SU-DHL-6 (cell line): ENCODE results near the gene SLC14A1.

Experiments used
- H2AFZ ChIP-seq: fragments of 200-600 bp; sonication (generic); 2 replicates; pipeline ENCODE4 v1.6.1; 2014; ENCODE audit warnings: low read depth, mild to moderate bottlenecking, moderate library complexity, mixed read lengths, antibody characterized with exemption, low read length; ENCODE audit not compliant: severe bottlenecking
- H3F3A ChIP-seq: fragments of 200-600 bp; shearing (Covaris generic); 2 replicates; pipeline ENCODE4 v1.6.0; 2016; ENCODE audit warnings: antibody characterized with exemption, mild to moderate bottlenecking; ENCODE audit not compliant: insufficient read depth
- H3K27ac ChIP-seq: fragments of 200-600 bp; sonication (generic); 2 replicates; pipeline ENCODE4 v1.5.1; 2016; ENCODE audit warnings: low read depth, mild to moderate bottlenecking, low read length, moderate library complexity, mixed read lengths
- H3K27me3 ChIP-seq: fragments of 200-600 bp; sonication (generic), shearing (Covaris generic); 2 replicates; pipeline ENCODE4 v1.6.0; 2014; ENCODE audit warnings: mild to moderate bottlenecking, low read length
- H3K36me3 ChIP-seq: fragments of 200-600 bp; sonication (generic); 2 replicates; pipeline ENCODE4 v1.6.1; 2014; ENCODE audit warnings: mild to moderate bottlenecking, low read length, mixed read lengths
- H3K4me2 ChIP-seq: fragments of 300-600, 200-600 bp; shearing (Covaris generic), sonication (generic); 2 replicates; pipeline ENCODE4 v1.6.0; 2014; ENCODE audit warnings: low read length, low read depth, mild to moderate bottlenecking; ENCODE audit not compliant: poor library complexity, severe bottlenecking
- H3K4me3 ChIP-seq: fragments of 200-600 bp; sonication (generic); 2 replicates; pipeline ENCODE4 v1.5.1; 2014; ENCODE audit warnings: antibody characterized with exemption, low read length, mild to moderate bottlenecking, mixed read lengths; ENCODE audit not compliant: insufficient read depth, poor library complexity, severe bottlenecking
- H3K79me2 ChIP-seq: fragments of 200-600 bp; sonication (generic); 2 replicates; pipeline ENCODE4 v1.6.1; 2014; ENCODE audit warnings: mild to moderate bottlenecking, low read length, moderate library complexity; ENCODE audit not compliant: insufficient read depth
- H3K9ac ChIP-seq: fragments of 200-600 bp; sonication (generic); 2 replicates; pipeline ENCODE4 v1.7.0; 2014; ENCODE audit warnings: mild to moderate bottlenecking, low read length
- H3K9me2 ChIP-seq: fragments of 200-600 bp; sonication (generic); replicated peaks from 2 replicates; pipeline ENCODE4 v1.6.1; 2014; ENCODE audit warnings: low read length; ENCODE audit not compliant: insufficient read depth
- H3K9me3 ChIP-seq: fragments of 200-600 bp; sonication (generic); 2 replicates; pipeline ENCODE4 v1.6.1; 2014; ENCODE audit warnings: low read length, mixed read lengths; ENCODE audit not compliant: insufficient read depth
- H4K20me1 ChIP-seq: fragments of 200-600 bp; sonication (generic); 2 replicates; pipeline ENCODE4 v1.6.1; 2014; ENCODE audit warnings: low read depth, mild to moderate bottlenecking, antibody characterized with exemption, low read length, moderate library complexity, mixed read lengths
- CTCF ChIP-seq: fragments of 200-600 bp; sonication (generic); IDR thresholded peaks from one replicate; pipeline ENCODE4 v1.5.1; 2017; ENCODE audit warnings: antibody characterized with exemption, mild to moderate bottlenecking, low read length, moderate library complexity; ENCODE audit not compliant: insufficient read depth, poor library complexity, severe bottlenecking
- EZH2phosphoT487 ChIP-seq: fragments of 200-600 bp; sonication (generic), shearing (Covaris generic); conservative IDR thresholded peaks from 2 replicates; pipeline ENCODE4 v1.6.1; 2018; ENCODE audit warnings: mild to moderate bottlenecking, antibody characterized with exemption, low read length, moderate library complexity, mixed read lengths

The SLC14A1 gene

GRCh38 chr18:45792506-45793263 is 68.7 kb downstream of the SLC14A1 start:
- H3K27me3 ChIP-seq: no peaks in the 10 kb centered on the region
- no peaks in the 10 kb centered on the region for H3K79me2 ChIP-seq
- no peaks in the 10 kb centered on the region for H3K9me3 ChIP-seq
- H2AFZ ChIP-seq: no peak overlapping the region
- no peak overlapping the region for H3K9ac ChIP-seq
- no peaks in the 10 kb centered on the region for H3F3A ChIP-seq
- no peaks in the 10 kb centered on the region for H3K9me2 ChIP-seq
- no peak overlapping the region for H3K27ac ChIP-seq
- TF ChIP-seq CTCF (no peak), EZH2phosphoT487 (no peak)
- H4K20me1 ChIP-seq: no peaks in the 10 kb centered on the region; the same call in 1 of the 2 replicates
- no peaks in the 10 kb centered on the region for H3K36me3 ChIP-seq
- H3K4me2 ChIP-seq: no peak overlapping the region
- H3K4me3 ChIP-seq: no peak overlapping the region

- H3K79me2 ChIP-seq: no peaks in the 10 kb centered on the region
- no peaks in the 10 kb centered on the region for H3K27me3 ChIP-seq
- no peak overlapping the region for H2AFZ ChIP-seq
- H3K9me2 ChIP-seq: no peaks in the 10 kb centered on the region
- H3K36me3 ChIP-seq: no peaks in the 10 kb centered on the region
- no peaks in the 10 kb centered on the region for H3F3A ChIP-seq
- H4K20me1 ChIP-seq: no peaks in the 10 kb centered on the region; the same call in 1 of the 2 replicates
- H3K9ac ChIP-seq: no peak overlapping the region
- no peak overlapping the region for H3K4me2 ChIP-seq
- no peak overlapping the region for H3K27ac ChIP-seq
- TF ChIP-seq EZH2phosphoT487 (no peak), CTCF (no peak)
- no peaks in the 10 kb centered on the region for H3K9me3 ChIP-seq
- no peak overlapping the region for H3K4me3 ChIP-seq
Measured at GRCh38 chr18:45793264-45793965, 69.4 kb downstream of the SLC14A1 start.

GRCh38 chr18:45801416-45802004 is 77.5 kb downstream of the SLC14A1 start:
- Histone ChIP-seq H3K79me2 (no peaks in the 10 kb centered on the region), H3K27me3 (0 out of 2 replicates have a peak, but pooled peaks cover 2% of the 10 kb centered on the region), H3K9me3 (peaks cover 8% of the 10 kb centered on the region; the same call in 1 of the 2 replicates), H3K4me2 (no peak overlapping the region), H3K36me3 (no peaks in the 10 kb centered on the region), H2AFZ (no peak overlapping the region), H3K4me3 (no peak overlapping the region), H3F3A (no peaks in the 10 kb centered on the region), H4K20me1 (no peaks in the 10 kb centered on the region), H3K9me2 (no peaks in the 10 kb centered on the region), H3K27ac (no peak overlapping the region), H3K9ac (no peak overlapping the region)
- no peak for TF ChIP-seq EZH2phosphoT487
- TF ChIP-seq CTCF: no peak
